PC-9 (cell line): Measurements from ENCODE around the gene NIP7. TPM values are rescaled to one million over a fixed set of nuclear protein-coding genes. Genes with fewer than 3 reads are reported as not detected.

Experiments used
- BruUV-seq: library from RNA; stranded (reverse); fragments of 400-500 nt; replicated peaks from 2 replicates; lab custom pipeline; 2021; lab: Mats Ljungman, UMichigan
- CTCF ChIA-PET: fragments of 300-600 bp; sonication (Branson Sonifier 250); formaldehyde crosslinking; loops from one replicate; lab custom pipeline; 2022; ENCODE audit warnings: antibody characterized with exemption; lab: Charles Lee
- POLR2A ChIA-PET: fragments of 300-600 bp; sonication (Branson Sonifier 250); formaldehyde crosslinking; loops from one replicate; lab custom pipeline; 2022; ENCODE audit warnings: antibody characterized with exemption; ENCODE audit not compliant: unreplicated experiment; lab: Charles Lee
- DNase-seq, 2 experiments: peaks; one replicate each; pipeline versions ENCODE4 v3.0.0 to v3.0.0-alpha.2; 2015 to 2022; ENCODE audit warnings: mixed read lengths in 1 of 2
- H2AFZ ChIP-seq: fragments of 200-600 bp; sonication (generic); 2 replicates; pipeline ENCODE4 v1.8.1; 2017; ENCODE audit warnings: antibody characterized with exemption
- H3F3A ChIP-seq: fragments of 200-600 bp; sonication (generic); 2 replicates; pipeline ENCODE4 v1.8.1; 2017; ENCODE audit warnings: antibody characterized with exemption, mild to moderate bottlenecking, low read depth; ENCODE audit not compliant: insufficient read depth
- H3K27ac ChIP-seq: fragments of 200-600 bp; sonication (generic); 2 replicates; pipeline ENCODE4 v1.6.1; 2016; ENCODE audit warnings: mixed run types
- H3K27me3 ChIP-seq: fragments of 200-600 bp; sonication (generic); 2 replicates; pipeline ENCODE4 v1.6.1; 2016; ENCODE audit warnings: low read depth, mixed run types; ENCODE audit not compliant: insufficient read depth
- H3K36me3 ChIP-seq: fragments of 200-600 bp; sonication (generic); 2 replicates; pipeline ENCODE4 v1.6.1; 2016; ENCODE audit warnings: low read depth, mixed run types
- H3K4me1 ChIP-seq: fragments of 200-600 bp; sonication (generic); replicated peaks from 2 replicates; pipeline ENCODE4 v1.6.1; 2016; ENCODE audit warnings: mixed run types; ENCODE audit not compliant: insufficient read depth
- H3K4me2 ChIP-seq: fragments of 200-600 bp; sonication (generic); 2 replicates; pipeline ENCODE4 v1.6.1; 2017; ENCODE audit warnings: mixed run types
- H3K4me3 ChIP-seq: fragments of 200-600 bp; sonication (generic); 2 replicates; pipeline ENCODE4 v1.6.1; 2016; ENCODE audit warnings: mixed run types
- H3K79me2 ChIP-seq: fragments of 200-600 bp; sonication (generic); 2 replicates; pipeline ENCODE4 v1.6.1; 2017; ENCODE audit warnings: low read depth, mixed run types
- H3K9me2 ChIP-seq: fragments of 200-600 bp; sonication (generic); 2 replicates; pipeline ENCODE4 v1.8.1; 2017; ENCODE audit warnings: mild to moderate bottlenecking; ENCODE audit not compliant: insufficient read depth
- H3K9me3 ChIP-seq: fragments of 200-600 bp; sonication (generic); 2 replicates; pipeline ENCODE4 v1.8.1; 2016; ENCODE audit warnings: low read depth; ENCODE audit not compliant: insufficient read depth
- H4K20me1 ChIP-seq: fragments of 200-600 bp; sonication (generic); 2 replicates; pipeline ENCODE4 v1.8.1; 2017; ENCODE audit not compliant: insufficient read depth
- EZH2 ChIP-seq: fragments of 200-600 bp; sonication (generic); IDR thresholded peaks from 2 replicates; pipeline ENCODE4 v1.8.0; 2017; ENCODE audit warnings: antibody characterized with exemption, low read depth
- intact Hi-C: fragments of 100-400 bp; cut with micrococcal nuclease; formaldehyde crosslinking; loops from one replicate; pipeline ENCODE4 v1.10.0; 2022; ENCODE audit not compliant: unreplicated experiment
- total RNA-seq: library from RNA; stranded (reverse); gene quantifications from 2 replicates; pipeline ENCODE4 v1.2.3, GENCODE V29; 2021
- TF ChIP-seq, protein P1 (sequence below): fragments of 200-600 bp; sonication (generic); conservative IDR thresholded peaks from 2 replicates; pipeline ENCODE4 v1.6.1; 2017; ENCODE audit warnings: mixed run types, antibody characterized with exemption, mild to moderate bottlenecking, moderate library complexity

The NIP7 gene
- total RNA-seq, 1 experiment from 2014 or later, result 23.6 TPM

DNA sequence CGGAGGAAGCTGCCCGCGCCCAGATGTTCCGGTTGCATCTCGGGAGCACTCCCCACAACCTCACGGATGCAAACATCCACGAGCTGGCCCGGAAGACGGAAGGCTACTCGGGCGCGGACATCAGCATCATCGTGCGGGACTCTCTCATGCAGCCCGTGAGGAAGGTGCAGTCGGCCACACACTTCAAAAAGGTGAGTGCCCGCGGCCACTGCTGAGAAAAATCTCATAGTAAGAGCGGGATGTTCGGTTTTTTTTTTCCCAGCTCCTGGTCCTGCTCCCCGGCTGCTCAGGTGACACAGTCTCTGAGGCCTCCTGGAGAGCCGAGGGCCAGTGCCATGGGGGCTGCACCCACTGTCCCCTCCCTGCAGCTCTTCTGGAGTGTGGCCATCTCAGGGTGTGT is 18.5 kb upstream of the NIP7 start:
- Histone ChIP-seq H3K27ac (no peak overlapping the region), H3K4me3 (no peak overlapping the region), H3K79me2 (peaks cover 36% of the 10 kb centered on the region), H3K9me2 (no peaks in the 10 kb centered on the region), H3K36me3 (peaks cover 5% of the 10 kb centered on the region; the same call in 1 of the 2 replicates), H3F3A (peaks cover 17% of the 10 kb centered on the region; the same call in 1 of the 2 replicates), H2AFZ (no peak overlapping the region), H3K4me1 (peaks cover 2% of the 10 kb centered on the region), H3K27me3 (no peaks in the 10 kb centered on the region), H3K4me2 (no peak overlapping the region), H4K20me1 (peaks cover 44% of the 10 kb centered on the region), H3K9me3 (no peaks in the 10 kb centered on the region)
- intact Hi-C loops, result no loop called here
- ChIA-PET POLR2A (interaction anchor here (0.6 kb wide), 1 partner anchor 167 kb away, joined by 3 read pairs; no protein-coding TSS in a partner anchor), CTCF (no interaction called here)
- no TSS peak for BruUV-seq
- DNase-seq, result no peak
- TF ChIP-seq, protein P1, sequence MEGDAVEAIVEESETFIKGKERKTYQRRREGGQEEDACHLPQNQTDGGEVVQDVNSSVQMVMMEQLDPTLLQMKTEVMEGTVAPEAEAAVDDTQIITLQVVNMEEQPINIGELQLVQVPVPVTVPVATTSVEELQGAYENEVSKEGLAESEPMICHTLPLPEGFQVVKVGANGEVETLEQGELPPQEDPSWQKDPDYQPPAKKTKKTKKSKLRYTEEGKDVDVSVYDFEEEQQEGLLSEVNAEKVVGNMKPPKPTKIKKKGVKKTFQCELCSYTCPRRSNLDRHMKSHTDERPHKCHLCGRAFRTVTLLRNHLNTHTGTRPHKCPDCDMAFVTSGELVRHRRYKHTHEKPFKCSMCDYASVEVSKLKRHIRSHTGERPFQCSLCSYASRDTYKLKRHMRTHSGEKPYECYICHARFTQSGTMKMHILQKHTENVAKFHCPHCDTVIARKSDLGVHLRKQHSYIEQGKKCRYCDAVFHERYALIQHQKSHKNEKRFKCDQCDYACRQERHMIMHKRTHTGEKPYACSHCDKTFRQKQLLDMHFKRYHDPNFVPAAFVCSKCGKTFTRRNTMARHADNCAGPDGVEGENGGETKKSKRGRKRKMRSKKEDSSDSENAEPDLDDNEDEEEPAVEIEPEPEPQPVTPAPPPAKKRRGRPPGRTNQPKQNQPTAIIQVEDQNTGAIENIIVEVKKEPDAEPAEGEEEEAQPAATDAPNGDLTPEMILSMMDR, result no peak
- no peak for TF ChIP-seq EZH2

DNA sequence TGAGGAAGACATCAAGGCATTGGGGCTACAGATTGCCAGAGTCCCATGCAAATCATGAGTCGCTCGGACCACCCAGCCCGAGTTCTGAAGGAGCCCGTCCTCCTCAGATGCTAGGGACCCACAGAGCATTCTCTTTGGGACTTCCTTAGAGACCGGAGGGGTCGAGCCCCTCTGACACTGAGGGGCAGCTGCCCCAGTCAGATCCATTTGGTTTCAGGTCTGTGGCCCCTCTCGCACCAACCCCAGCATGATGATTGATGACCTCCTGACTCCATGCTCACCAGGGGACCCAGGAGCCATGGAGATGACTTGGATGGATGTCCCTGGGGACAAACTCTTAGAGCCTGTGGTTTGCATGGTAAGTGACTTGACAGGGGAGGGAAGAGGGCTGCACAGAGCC is 17.2 kb upstream of the NIP7 start:
- peaks cover 57% of the 10 kb centered on the region for H4K20me1 ChIP-seq
- TF ChIP-seq, protein P1, result no peak
- no peak for TF ChIP-seq EZH2
- H3K4me2 ChIP-seq, result no peak overlapping the region
- ChIA-PET POLR2A (no interaction called here), CTCF (no interaction called here)
- no peaks in the 10 kb centered on the region for H3K27me3 ChIP-seq
- intact Hi-C loops, result no loop called here
- peaks cover 10% of the 10 kb centered on the region; the same call in 1 of the 2 replicates for H3K36me3 ChIP-seq
- peaks cover 26% of the 10 kb centered on the region; the same call in 1 of the 2 replicates for H3F3A ChIP-seq
- H3K27ac ChIP-seq, result no peak overlapping the region
- H3K9me3 ChIP-seq, result no peaks in the 10 kb centered on the region
- no peaks in the 10 kb centered on the region for H3K9me2 ChIP-seq
- no peak overlapping the region for H2AFZ ChIP-seq
- peaks cover 13% of the 10 kb centered on the region for H3K4me1 ChIP-seq
- H3K79me2 ChIP-seq, result peaks cover 48% of the 10 kb centered on the region
- no peak for DNase-seq
- H3K4me3 ChIP-seq, result no peak overlapping the region
- no TSS peak for BruUV-seq

GRCh38 chr16:69323415-69323814 is 16.2 kb upstream of the NIP7 start:
- H3K79me2 ChIP-seq, result peaks cover 59% of the 10 kb centered on the region
- ChIA-PET CTCF (no interaction called here), POLR2A (interaction anchor here (0.5 kb wide), 1 partner anchor 1176 kb away, joined by 3 read pairs; no protein-coding TSS in a partner anchor)
- intact Hi-C loops, result no loop called here
- H3K4me1 ChIP-seq, result peaks cover 24% of the 10 kb centered on the region
- DNase-seq, result no peak
- no peak overlapping the region for H3K4me2 ChIP-seq
- H3K9me3 ChIP-seq, result no peaks in the 10 kb centered on the region
- H2AFZ ChIP-seq, result no peak overlapping the region
- H3K9me2 ChIP-seq, result no peaks in the 10 kb centered on the region
- no TSS peak for BruUV-seq
- peaks cover 26% of the 10 kb centered on the region; the same call in 1 of the 2 replicates for H3F3A ChIP-seq
- no peak for TF ChIP-seq EZH2
- TF ChIP-seq, protein P1, result no peak
- peaks cover 18% of the 10 kb centered on the region for H3K36me3 ChIP-seq
- H3K27me3 ChIP-seq, result no peaks in the 10 kb centered on the region
- no peak overlapping the region for H3K4me3 ChIP-seq
- H3K27ac ChIP-seq, result no peak overlapping the region
- peaks cover 65% of the 10 kb centered on the region for H4K20me1 ChIP-seq
